Measurements from ENCODE around the gene RYR2. TPM values are rescaled to one million over a fixed set of nuclear protein-coding genes. Genes with fewer than 3 reads are reported as not detected.

RYR2 gene
- polyA plus RNA-seq, 2 of the 4 experiments (the other 2 are of a cell fraction): 0.06 TPM; not detected in 1

GRCh38 chr1:237713916-237714315 lies 671.9 kb downstream of the RYR2 start:
- WGBS (ENCODE audit: missing lambda C conversion rate): 44% methylated on average over 1 of the region's 1 CpG
- ChIA-PET CTCF (interaction anchor here (0.6 to 0.9 kb wide), 2 partner anchors 9 to 51 kb away, joined by 3 to 5 read pairs; no protein-coding TSS in a partner anchor), POLR2A (no interaction called here)
- FAIRE-seq (no peak), ATAC-seq (no peak), DNase-seq (ENCODE audit: low read depth in 1 of 2, low spot score in 1 of 2) (no peak)
- H3K9me3 ChIP-seq: no peaks in the 10 kb centered on the region
- no peak overlapping the region for H3K27ac ChIP-seq
- no peaks in the 10 kb centered on the region for H3K4me1 ChIP-seq
- no peak overlapping the region for H3K4me3 ChIP-seq
- TF ChIP-seq MYC (IDR thresholded peaks at IDR 0.05; ENCODE audit: borderline replicate concordance, low read length) (no peak), PBX3 (IDR thresholded peaks at IDR 0.05) (no peak), NR3C1 (IDR thresholded peaks at IDR 0.05) (no peak), USF2 (IDR thresholded peaks at IDR 0.05) (no peak), TFCP2L1 (CRISPR knock-in tag; IDR thresholded peaks at IDR 0.05) (no peak), NPAS2 (CRISPR knock-in tag; IDR thresholded peaks at IDR 0.05; ENCODE audit: borderline replicate concordance) (no peak), ZC3H11A (IDR thresholded peaks at IDR 0.05) (no peak)
- TF ChIP-seq, protein P1, sequence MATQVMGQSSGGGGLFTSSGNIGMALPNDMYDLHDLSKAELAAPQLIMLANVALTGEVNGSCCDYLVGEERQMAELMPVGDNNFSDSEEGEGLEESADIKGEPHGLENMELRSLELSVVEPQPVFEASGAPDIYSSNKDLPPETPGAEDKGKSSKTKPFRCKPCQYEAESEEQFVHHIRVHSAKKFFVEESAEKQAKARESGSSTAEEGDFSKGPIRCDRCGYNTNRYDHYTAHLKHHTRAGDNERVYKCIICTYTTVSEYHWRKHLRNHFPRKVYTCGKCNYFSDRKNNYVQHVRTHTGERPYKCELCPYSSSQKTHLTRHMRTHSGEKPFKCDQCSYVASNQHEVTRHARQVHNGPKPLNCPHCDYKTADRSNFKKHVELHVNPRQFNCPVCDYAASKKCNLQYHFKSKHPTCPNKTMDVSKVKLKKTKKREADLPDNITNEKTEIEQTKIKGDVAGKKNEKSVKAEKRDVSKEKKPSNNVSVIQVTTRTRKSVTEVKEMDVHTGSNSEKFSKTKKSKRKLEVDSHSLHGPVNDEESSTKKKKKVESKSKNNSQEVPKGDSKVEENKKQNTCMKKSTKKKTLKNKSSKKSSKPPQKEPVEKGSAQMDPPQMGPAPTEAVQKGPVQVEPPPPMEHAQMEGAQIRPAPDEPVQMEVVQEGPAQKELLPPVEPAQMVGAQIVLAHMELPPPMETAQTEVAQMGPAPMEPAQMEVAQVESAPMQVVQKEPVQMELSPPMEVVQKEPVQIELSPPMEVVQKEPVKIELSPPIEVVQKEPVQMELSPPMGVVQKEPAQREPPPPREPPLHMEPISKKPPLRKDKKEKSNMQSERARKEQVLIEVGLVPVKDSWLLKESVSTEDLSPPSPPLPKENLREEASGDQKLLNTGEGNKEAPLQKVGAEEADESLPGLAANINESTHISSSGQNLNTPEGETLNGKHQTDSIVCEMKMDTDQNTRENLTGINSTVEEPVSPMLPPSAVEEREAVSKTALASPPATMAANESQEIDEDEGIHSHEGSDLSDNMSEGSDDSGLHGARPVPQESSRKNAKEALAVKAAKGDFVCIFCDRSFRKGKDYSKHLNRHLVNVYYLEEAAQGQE (IDR thresholded peaks at IDR 0.05): no peak
- no peak overlapping the region for H3K4me2 ChIP-seq

DNA sequence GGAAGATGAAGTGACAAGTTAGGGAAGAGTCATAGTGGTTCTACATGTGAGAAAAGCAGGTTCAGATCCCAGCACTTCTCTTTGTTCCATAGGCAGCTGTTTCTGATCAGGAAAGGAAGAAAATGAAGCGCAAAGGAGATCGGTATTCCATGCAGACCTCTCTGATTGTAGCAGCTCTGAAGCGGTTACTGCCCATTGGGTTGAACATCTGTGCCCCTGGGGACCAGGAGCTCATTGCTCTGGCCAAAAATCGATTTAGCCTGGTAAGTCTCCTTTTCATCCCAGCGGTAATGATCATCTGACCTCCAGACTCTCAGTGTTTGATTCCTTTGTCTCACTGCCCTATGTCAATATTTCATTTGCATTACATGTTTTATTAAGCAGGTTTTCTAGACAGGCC lies 675.1 kb downstream of the RYR2 start:
- no peak for DNase-seq (ENCODE audit: low read depth in 1 of 2, low spot score in 1 of 2)
- no peak overlapping the region for H3K4me2 ChIP-seq
- no peaks in the 10 kb centered on the region for H3K9me3 ChIP-seq
- no peak for FAIRE-seq
- 53% methylated on average over 5 of the region's 5 CpGs for WGBS (ENCODE audit: missing lambda C conversion rate)
- H3K4me1 ChIP-seq: no peaks in the 10 kb centered on the region
- CTCF ChIA-PET: no interaction called here
- H3K27ac ChIP-seq: no peak overlapping the region
- ATAC-seq: no peak
- no peak overlapping the region for H3K4me3 ChIP-seq
- no peak for TF ChIP-seq KDM5A (IDR thresholded peaks at IDR 0.05)
- no peak for TF ChIP-seq RNF2 (IDR thresholded peaks at IDR 0.05; ENCODE audit: borderline replicate concordance, low read depth)
- POLR2A ChIA-PET: no interaction called here

GRCh38 chr1:237730826-237731350 lies 688.9 kb downstream of the RYR2 start:
- ChIA-PET POLR2A (no interaction called here), CTCF (no interaction called here)
- FAIRE-seq (no peak), ATAC-seq (no peak), DNase-seq (ENCODE audit: low read depth in 1 of 2, low spot score in 1 of 2) (no peak)
- no peak overlapping the region for H3K27ac ChIP-seq
- no peak overlapping the region for H3K4me3 ChIP-seq
- H3K4me1 ChIP-seq: no peaks in the 10 kb centered on the region
- H3K4me2 ChIP-seq: no peak overlapping the region
- 56% methylated on average over 1 of the region's 1 CpG for WGBS (ENCODE audit: missing lambda C conversion rate)
- H3K9me3 ChIP-seq: no peaks in the 10 kb centered on the region
- TF ChIP-seq HOXA7 (CRISPR knock-in tag; IDR thresholded peaks at IDR 0.05): no peak

GRCh38 chr1:237732657-237733056 lies 690.7 kb downstream of the RYR2 start:
- DNase-seq (ENCODE audit: low read depth in 1 of 2, low spot score in 1 of 2) (no peak), FAIRE-seq (no peak), ATAC-seq (no peak)
- WGBS (ENCODE audit: missing lambda C conversion rate): 37% methylated on average over 2 of the region's 2 CpGs
- H3K4me2 ChIP-seq: no peak overlapping the region
- ChIA-PET POLR2A (no interaction called here), CTCF (no interaction called here)
- no peaks in the 10 kb centered on the region for H3K9me3 ChIP-seq
- no peak overlapping the region for H3K4me3 ChIP-seq
- no peaks in the 10 kb centered on the region for H3K4me1 ChIP-seq
- H3K27ac ChIP-seq: no peak overlapping the region
- TF ChIP-seq MYC (IDR thresholded peaks at IDR 0.05; ENCODE audit: borderline replicate concordance, low read length) (no peak), CBX2 (IDR thresholded peaks at IDR 0.05; ENCODE audit: borderline replicate concordance, low read depth) (no peak), POLR2A (IDR thresholded peaks at IDR 0.05; ENCODE audit: low read length) (no peak), EHMT2 (IDR thresholded peaks at IDR 0.05; ENCODE audit: low read depth) (no peak), RNF2 (IDR thresholded peaks at IDR 0.05; ENCODE audit: borderline replicate concordance, low read depth) (no peak), KDM5A (IDR thresholded peaks at IDR 0.05) (no peak), RARB (CRISPR knock-in tag; IDR thresholded peaks at IDR 0.05) (no peak), USF2 (IDR thresholded peaks at IDR 0.05) (no peak), JUN (IDR thresholded peaks at IDR 0.05) (no peak), CHD4 (IDR thresholded peaks at IDR 0.05; ENCODE audit: borderline replicate concordance) (no peak), CBX8 (IDR thresholded peaks at IDR 0.05) (no peak)
- TF ChIP-seq, protein P2, sequence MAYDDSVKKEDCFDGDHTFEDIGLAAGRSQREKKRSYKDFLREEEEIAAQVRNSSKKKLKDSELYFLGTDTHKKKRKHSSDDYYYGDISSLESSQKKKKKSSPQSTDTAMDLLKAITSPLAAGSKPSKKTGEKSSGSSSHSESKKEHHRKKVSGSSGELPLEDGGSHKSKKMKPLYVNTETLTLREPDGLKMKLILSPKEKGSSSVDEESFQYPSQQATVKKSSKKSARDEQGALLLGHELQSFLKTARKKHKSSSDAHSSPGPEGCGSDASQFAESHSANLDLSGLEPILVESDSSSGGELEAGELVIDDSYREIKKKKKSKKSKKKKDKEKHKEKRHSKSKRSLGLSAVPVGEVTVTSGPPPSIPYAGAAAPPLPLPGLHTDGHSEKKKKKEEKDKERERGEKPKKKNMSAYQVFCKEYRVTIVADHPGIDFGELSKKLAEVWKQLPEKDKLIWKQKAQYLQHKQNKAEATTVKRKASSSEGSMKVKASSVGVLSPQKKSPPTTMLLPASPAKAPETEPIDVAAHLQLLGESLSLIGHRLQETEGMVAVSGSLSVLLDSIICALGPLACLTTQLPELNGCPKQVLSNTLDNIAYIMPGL (CRISPR knock-in tag; IDR thresholded peaks at IDR 0.05; ENCODE audit: borderline replicate concordance): no peak
- TF ChIP-seq, protein P3, sequence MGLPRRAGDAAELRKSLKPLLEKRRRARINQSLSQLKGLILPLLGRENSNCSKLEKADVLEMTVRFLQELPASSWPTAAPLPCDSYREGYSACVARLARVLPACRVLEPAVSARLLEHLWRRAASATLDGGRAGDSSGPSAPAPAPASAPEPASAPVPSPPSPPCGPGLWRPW (IDR thresholded peaks at IDR 0.05): no peak

Data from A549 (cell line).